Measurements from ENCODE around the gene PLA1A. TPM values are rescaled to one million over a fixed set of nuclear protein-coding genes. Genes with fewer than 3 reads are reported as not detected.

Gene PLA1A
- total RNA-seq, 1 donor from 2014 or later: 37.6 TPM

GRCh38 chr3:119613201-119613600 is 15.5 kb downstream of the PLA1A start:
- Histone ChIP-seq H3K4me1 (no peaks in the 10 kb centered on the region), H3K27me3 (no peaks in the 10 kb centered on the region), H3K27ac (no peak overlapping the region), H3K9me3 (no peaks in the 10 kb centered on the region), H3K36me3 (no peaks in the 10 kb centered on the region), H3K4me3 (no peak overlapping the region)
- no peak for DNase-seq
- TF ChIP-seq, protein P1, sequence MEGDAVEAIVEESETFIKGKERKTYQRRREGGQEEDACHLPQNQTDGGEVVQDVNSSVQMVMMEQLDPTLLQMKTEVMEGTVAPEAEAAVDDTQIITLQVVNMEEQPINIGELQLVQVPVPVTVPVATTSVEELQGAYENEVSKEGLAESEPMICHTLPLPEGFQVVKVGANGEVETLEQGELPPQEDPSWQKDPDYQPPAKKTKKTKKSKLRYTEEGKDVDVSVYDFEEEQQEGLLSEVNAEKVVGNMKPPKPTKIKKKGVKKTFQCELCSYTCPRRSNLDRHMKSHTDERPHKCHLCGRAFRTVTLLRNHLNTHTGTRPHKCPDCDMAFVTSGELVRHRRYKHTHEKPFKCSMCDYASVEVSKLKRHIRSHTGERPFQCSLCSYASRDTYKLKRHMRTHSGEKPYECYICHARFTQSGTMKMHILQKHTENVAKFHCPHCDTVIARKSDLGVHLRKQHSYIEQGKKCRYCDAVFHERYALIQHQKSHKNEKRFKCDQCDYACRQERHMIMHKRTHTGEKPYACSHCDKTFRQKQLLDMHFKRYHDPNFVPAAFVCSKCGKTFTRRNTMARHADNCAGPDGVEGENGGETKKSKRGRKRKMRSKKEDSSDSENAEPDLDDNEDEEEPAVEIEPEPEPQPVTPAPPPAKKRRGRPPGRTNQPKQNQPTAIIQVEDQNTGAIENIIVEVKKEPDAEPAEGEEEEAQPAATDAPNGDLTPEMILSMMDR (IDR thresholded peaks at IDR 0.05): no peak
- intact Hi-C loops (cut with DNase I): no loop called here
- no peak for ATAC-seq

GRCh38 chr3:119613872-119614271 is 16.2 kb downstream of the PLA1A start:
- intact Hi-C loops (cut with DNase I): no loop called here
- TF ChIP-seq, protein P1 (IDR thresholded peaks at IDR 0.05): no peak
- ATAC-seq (no peak), DNase-seq (no peak)
- H3K36me3 ChIP-seq: no peaks in the 10 kb centered on the region
- no peaks in the 10 kb centered on the region for H3K4me1 ChIP-seq
- no peak overlapping the region for H3K4me3 ChIP-seq
- H3K9me3 ChIP-seq: no peaks in the 10 kb centered on the region
- H3K27ac ChIP-seq: no peak overlapping the region
- H3K27me3 ChIP-seq: no peaks in the 10 kb centered on the region

GRCh38 chr3:119616056-119616455 is 18.4 kb downstream of the PLA1A start:
- Histone ChIP-seq H3K4me1 (no peaks in the 10 kb centered on the region), H3K27ac (no peak overlapping the region), H3K4me3 (no peak overlapping the region), H3K9me3 (no peaks in the 10 kb centered on the region), H3K36me3 (no peaks in the 10 kb centered on the region), H3K27me3 (no peaks in the 10 kb centered on the region)
- ATAC-seq (no peak), DNase-seq (no peak)
- intact Hi-C loops (cut with DNase I): no loop called here
- TF ChIP-seq, protein P1 (IDR thresholded peaks at IDR 0.05): no peak

- H3K27ac ChIP-seq: no peak overlapping the region
- no peak overlapping the region for H3K4me3 ChIP-seq
- no peaks in the 10 kb centered on the region for H3K27me3 ChIP-seq
- ATAC-seq (no peak), DNase-seq (no peak)
- no peaks in the 10 kb centered on the region for H3K4me1 ChIP-seq
- TF ChIP-seq, protein P1 (IDR thresholded peaks at IDR 0.05): no peak
- intact Hi-C loops (cut with DNase I): no loop called here
- H3K9me3 ChIP-seq: no peaks in the 10 kb centered on the region
- no peaks in the 10 kb centered on the region for H3K36me3 ChIP-seq
Observed at GRCh38 chr3:119619094-119619493, 21.4 kb downstream of the PLA1A start.

DNA sequence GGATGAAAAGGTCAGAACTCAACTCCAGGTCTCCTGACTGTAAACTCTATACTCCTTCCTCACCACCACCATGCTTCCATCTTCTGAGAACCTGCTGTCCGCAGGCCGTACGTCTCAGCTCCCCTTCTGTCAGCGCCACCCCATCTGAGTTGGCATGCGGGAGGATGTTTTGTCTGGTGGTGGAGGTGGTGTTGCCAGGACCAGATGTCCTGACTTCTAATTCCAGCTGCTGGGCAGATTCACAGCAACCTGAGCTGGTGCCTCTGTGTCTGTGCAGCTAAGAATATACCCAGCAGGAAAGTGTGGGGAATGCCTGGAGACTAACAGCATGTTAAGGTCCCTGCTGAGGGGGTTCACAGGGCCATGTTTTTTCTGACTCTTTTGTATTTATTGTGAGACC is 23.2 kb downstream of the PLA1A start:
- Histone ChIP-seq H3K27ac (no peak overlapping the region), H3K27me3 (no peaks in the 10 kb centered on the region), H3K9me3 (no peaks in the 10 kb centered on the region), H3K4me1 (peaks cover 2% of the 10 kb centered on the region), H3K4me3 (no peak overlapping the region), H3K36me3 (no peaks in the 10 kb centered on the region)
- DNase-seq (no peak), ATAC-seq (no peak)
- intact Hi-C loops (cut with DNase I): no loop called here
- TF ChIP-seq, protein P1 (IDR thresholded peaks at IDR 0.05): no peak

Measured in upper lobe of right lung (tissue), 1 donor.